ENCODE results near the gene CDC123.

DNA sequence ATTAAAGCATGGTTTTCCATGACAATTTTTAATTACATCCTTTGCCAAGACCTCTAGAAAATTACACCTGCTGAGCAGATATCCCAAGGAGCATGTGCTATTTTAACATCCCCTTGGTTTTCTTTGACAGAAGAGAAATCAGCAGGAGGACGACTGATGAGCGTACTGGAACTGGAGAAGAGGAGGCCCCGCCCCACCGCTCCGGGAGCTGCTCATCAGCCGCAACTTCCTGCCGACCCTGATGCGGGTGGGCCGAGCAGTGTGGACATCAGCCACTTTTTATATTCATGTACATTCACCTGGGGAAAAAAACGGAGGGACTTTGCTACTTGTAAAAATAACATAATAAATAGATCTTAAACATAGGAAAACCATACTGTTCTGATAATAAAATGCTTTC is 54.2 kb downstream of the CDC123 start:
- TF ChIP-seq CTCF (IDR thresholded peaks at IDR 0.05) = no peak
- no peak for TF ChIP-seq POLR2AphosphoS5 (IDR thresholded peaks at IDR 0.05; ENCODE audit: insufficient read depth in 1 of 2, low read depth in 1 of 2)

Measured in vagina (tissue), 2 donors.